NCI-H1417 treated with DMSO at 0.1 percent for 48 hours (cell line): ENCODE data around the gene FRMD1.

Source experiments
- DNase-seq: peaks from one replicate; lab custom pipeline; 2025; lab: John Stamatoyannopoulos, UW

FRMD1 gene

GRCh38 chr6:168004023-168004422 is 75.0 kb downstream of the FRMD1 start:
- no peak for DNase-seq
